ENCODE measurements around the gene DMPK.

- TF ChIP-seq POLR2AphosphoS5 (IDR thresholded peaks at IDR 0.05; ENCODE audit: low read depth) (no peak), CTCF (IDR thresholded peaks at IDR 0.05; ENCODE audit: insufficient read depth, low read length) (no peak), GABPA (IDR thresholded peaks at IDR 0.05; ENCODE audit: low read depth) (no peak), REST (IDR thresholded peaks at IDR 0.05; ENCODE audit: insufficient replicate concordance, low read depth) (no peak), SPI1 (IDR thresholded peaks at IDR 0.05; ENCODE audit: borderline replicate concordance, low read depth) (no peak)
Observed at GRCh38 chr19:45781214-45782161, 802 bp downstream of the DMPK start.
